DOHH2 (cell line): ENCODE results near the gene PIP4K2A.

Experiments
- H3F3A ChIP-seq: fragments of 200-600 bp; sonication (generic), shearing (Covaris generic); 2 replicates; pipeline ENCODE4 v1.6.0; 2016; ENCODE audit warnings: antibody characterized with exemption, mild to moderate bottlenecking; ENCODE audit not compliant: control insufficient read depth, insufficient read depth
- H3K27ac ChIP-seq: fragments of 200-600 bp; sonication (generic); 2 replicates; pipeline ENCODE4 v1.5.1; 2014; ENCODE audit warnings: low read depth, mild to moderate bottlenecking, low read length, moderate library complexity
- H3K27me3 ChIP-seq: fragments of 200-600 bp; sonication (generic); 2 replicates; pipeline ENCODE4 v1.6.1; 2014; ENCODE audit warnings: mild to moderate bottlenecking, low read length, mixed read lengths; ENCODE audit not compliant: control insufficient read depth
- H3K36me3 ChIP-seq: fragments of 200-600 bp; sonication (generic); 2 replicates; pipeline ENCODE4 v1.6.1; 2014; ENCODE audit warnings: mild to moderate bottlenecking, low read length, moderate library complexity, mixed read lengths; ENCODE audit not compliant: control insufficient read depth
- H3K4me1 ChIP-seq: fragments of 200-600 bp; sonication (generic); 2 replicates; pipeline ENCODE4 v1.6.1; 2014; ENCODE audit warnings: mild to moderate bottlenecking, low read length, mixed read lengths; ENCODE audit not compliant: control insufficient read depth
- H3K4me2 ChIP-seq: fragments of 200-600 bp; sonication (generic); 2 replicates; pipeline ENCODE4 v1.6.0; 2014; ENCODE audit warnings: mild to moderate bottlenecking, low read length, moderate library complexity
- H3K4me3 ChIP-seq: fragments of 200-600 bp; sonication (generic); 2 replicates; pipeline ENCODE4 v1.5.1; 2014; ENCODE audit warnings: mild to moderate bottlenecking, low read length, mixed read lengths
- H3K79me2 ChIP-seq: fragments of 200-600 bp; sonication (generic); 2 replicates; pipeline ENCODE4 v1.6.1; 2014; ENCODE audit warnings: mild to moderate bottlenecking, low read length, mixed read lengths; ENCODE audit not compliant: control insufficient read depth
- H3K9me2 ChIP-seq: fragments of 200-600 bp; sonication (generic); replicated peaks from 2 replicates; pipeline ENCODE4 v1.6.1; 2014; ENCODE audit warnings: mild to moderate bottlenecking, low read length, mixed read lengths; ENCODE audit not compliant: control insufficient read depth
- H3K9me3 ChIP-seq: fragments of 200-600 bp; sonication (generic); 2 replicates; pipeline ENCODE4 v1.6.1; 2014; ENCODE audit warnings: antibody characterized with exemption, low read length, mixed read lengths; ENCODE audit not compliant: control insufficient read depth, insufficient read depth
- H4K20me1 ChIP-seq: fragments of 200-600 bp; sonication (generic); 2 replicates; pipeline ENCODE4 v1.6.0; 2014; ENCODE audit warnings: low read depth, mild to moderate bottlenecking, antibody characterized with exemption, low read length, moderate library complexity; ENCODE audit not compliant: control insufficient read depth, insufficient read depth
- EZH2phosphoT487 ChIP-seq: fragments of 200-600 bp; sonication (generic); IDR thresholded peaks from 2 replicates; pipeline ENCODE4 v1.6.1; 2017; ENCODE audit warnings: borderline replicate concordance, mild to moderate bottlenecking, antibody characterized with exemption, low read length, moderate library complexity, mixed read lengths
- TF ChIP-seq, protein P1 (sequence below): fragments of 200-600 bp; sonication (generic); IDR thresholded peaks from one replicate; pipeline ENCODE4 v1.5.1; 2014; ENCODE audit warnings: antibody characterized with exemption, mild to moderate bottlenecking, low read depth, low read length; ENCODE audit not compliant: poor library complexity, severe bottlenecking

PIP4K2A gene

DNA sequence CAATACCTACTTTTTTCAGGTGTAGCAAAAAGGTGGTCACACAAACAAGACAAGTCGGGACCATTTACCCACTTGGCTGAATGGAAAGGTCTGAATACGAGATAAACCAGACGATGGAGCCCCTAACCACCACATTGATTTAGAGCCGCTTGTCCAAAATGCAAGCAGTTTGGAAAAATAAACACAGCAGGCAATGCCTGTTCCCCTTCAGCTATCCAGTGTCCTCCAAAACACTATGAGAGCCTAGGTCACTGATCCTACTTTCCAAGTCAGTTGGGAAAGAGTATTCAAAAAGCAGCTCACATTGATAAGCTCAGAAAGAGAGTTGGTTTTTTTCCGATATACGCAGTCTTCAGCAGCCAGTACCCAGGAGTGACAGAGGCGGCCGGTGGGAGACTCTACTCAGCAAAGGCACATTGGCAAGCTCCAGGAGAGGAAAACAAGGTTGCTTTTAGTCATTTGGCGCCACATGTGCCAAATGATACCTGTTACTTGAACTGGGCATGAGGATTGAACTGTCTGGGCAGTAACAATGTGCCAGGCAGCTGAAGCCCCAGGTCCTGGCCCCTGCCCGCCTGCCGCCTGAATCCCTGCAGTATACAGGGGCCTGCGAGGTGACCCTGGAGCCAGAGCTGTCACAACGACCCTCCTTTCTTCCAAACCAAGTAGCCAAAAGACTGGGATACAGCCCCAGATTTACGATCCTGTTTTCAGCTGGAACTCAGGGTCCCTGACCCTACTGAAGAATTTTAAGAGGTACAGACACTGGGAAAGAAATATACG is 109.8 kb downstream of the PIP4K2A start:
- peaks cover 23% of the 10 kb centered on the region for H3K36me3 ChIP-seq
- H3K27me3 ChIP-seq = no peaks in the 10 kb centered on the region
- no peaks in the 10 kb centered on the region for H3K9me3 ChIP-seq
- H3K4me1 ChIP-seq = peaks cover 77% of the 10 kb centered on the region
- peak overlapping the region; percentile 56 for H3K4me2 ChIP-seq
- peaks cover 18% of the 10 kb centered on the region for H3K79me2 ChIP-seq
- H3F3A ChIP-seq = peaks cover 15% of the 10 kb centered on the region
- H4K20me1 ChIP-seq = peaks cover 23% of the 10 kb centered on the region
- H3K4me3 ChIP-seq = peak overlapping the region; percentile 43; the same call in 1 of the 2 replicates
- H3K9me2 ChIP-seq = no peaks in the 10 kb centered on the region
- H3K27ac ChIP-seq = peak overlapping the region; percentile 44
- TF ChIP-seq, protein P1, sequence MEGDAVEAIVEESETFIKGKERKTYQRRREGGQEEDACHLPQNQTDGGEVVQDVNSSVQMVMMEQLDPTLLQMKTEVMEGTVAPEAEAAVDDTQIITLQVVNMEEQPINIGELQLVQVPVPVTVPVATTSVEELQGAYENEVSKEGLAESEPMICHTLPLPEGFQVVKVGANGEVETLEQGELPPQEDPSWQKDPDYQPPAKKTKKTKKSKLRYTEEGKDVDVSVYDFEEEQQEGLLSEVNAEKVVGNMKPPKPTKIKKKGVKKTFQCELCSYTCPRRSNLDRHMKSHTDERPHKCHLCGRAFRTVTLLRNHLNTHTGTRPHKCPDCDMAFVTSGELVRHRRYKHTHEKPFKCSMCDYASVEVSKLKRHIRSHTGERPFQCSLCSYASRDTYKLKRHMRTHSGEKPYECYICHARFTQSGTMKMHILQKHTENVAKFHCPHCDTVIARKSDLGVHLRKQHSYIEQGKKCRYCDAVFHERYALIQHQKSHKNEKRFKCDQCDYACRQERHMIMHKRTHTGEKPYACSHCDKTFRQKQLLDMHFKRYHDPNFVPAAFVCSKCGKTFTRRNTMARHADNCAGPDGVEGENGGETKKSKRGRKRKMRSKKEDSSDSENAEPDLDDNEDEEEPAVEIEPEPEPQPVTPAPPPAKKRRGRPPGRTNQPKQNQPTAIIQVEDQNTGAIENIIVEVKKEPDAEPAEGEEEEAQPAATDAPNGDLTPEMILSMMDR = no peak
- no peak for TF ChIP-seq EZH2phosphoT487

DNA sequence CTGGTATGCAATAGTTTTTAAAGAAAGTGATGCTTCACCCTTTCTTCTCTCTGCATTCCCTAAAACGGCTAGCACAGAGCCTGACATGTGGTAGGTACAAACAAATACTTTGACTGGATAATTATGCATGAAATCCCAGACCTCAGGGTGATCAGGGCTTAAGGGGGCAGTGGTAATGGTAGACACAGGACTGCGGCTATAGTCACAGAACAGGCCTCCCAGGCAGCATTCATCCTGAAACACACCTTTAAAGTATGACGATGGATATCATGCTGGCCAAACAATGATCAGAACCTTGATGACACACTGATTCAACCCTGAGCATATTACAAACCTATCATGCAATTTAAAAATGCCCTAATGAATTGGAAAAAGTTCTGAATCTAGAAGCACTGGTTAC is 110.8 kb downstream of the PIP4K2A start:
- Histone ChIP-seq H3K9me3 (no peaks in the 10 kb centered on the region), H3K27ac (no peak overlapping the region), H4K20me1 (peaks cover 23% of the 10 kb centered on the region), H3K4me3 (no peak overlapping the region), H3K4me1 (peaks cover 78% of the 10 kb centered on the region), H3K79me2 (peaks cover 22% of the 10 kb centered on the region), H3K4me2 (no peak overlapping the region), H3K9me2 (no peaks in the 10 kb centered on the region), H3F3A (peaks cover 15% of the 10 kb centered on the region), H3K27me3 (no peaks in the 10 kb centered on the region), H3K36me3 (peaks cover 15% of the 10 kb centered on the region; the same call in 1 of the 2 replicates)
- no peak for TF ChIP-seq EZH2phosphoT487
- TF ChIP-seq, protein P1 = no peak

DNA sequence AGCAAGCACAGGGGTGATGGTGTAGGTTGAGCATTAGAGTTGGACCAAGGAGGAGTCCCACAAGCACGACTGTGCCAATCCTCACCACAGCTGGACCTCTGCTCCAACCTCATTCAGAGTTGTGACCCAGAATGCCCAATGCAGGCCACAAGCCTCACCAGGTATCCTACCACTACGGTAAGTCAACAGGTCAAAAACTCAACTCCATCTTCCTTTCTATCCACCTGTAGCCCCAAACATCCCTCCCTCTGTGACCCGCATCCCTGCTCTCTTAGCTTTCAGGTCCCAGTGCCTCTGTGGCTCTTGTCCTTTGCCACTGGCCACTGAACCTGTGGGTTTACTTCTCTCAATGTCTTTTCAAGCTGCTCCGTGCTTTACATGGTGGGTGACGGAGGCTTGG is 112.8 kb downstream of the PIP4K2A start:
- H3K27ac ChIP-seq = no peak overlapping the region; the same call in 1 of the 2 replicates
- H3K27me3 ChIP-seq = no peaks in the 10 kb centered on the region
- H3K9me3 ChIP-seq = no peaks in the 10 kb centered on the region
- peaks cover 14% of the 10 kb centered on the region for H3F3A ChIP-seq
- H3K9me2 ChIP-seq = no peaks in the 10 kb centered on the region
- peaks cover 28% of the 10 kb centered on the region for H4K20me1 ChIP-seq
- peaks cover 10% of the 10 kb centered on the region; the same call in 1 of the 2 replicates for H3K36me3 ChIP-seq
- H3K4me3 ChIP-seq = 0 out of 2 replicates have a peak overlapping the region, but pooled peaks have one; percentile 3
- peaks cover 22% of the 10 kb centered on the region for H3K79me2 ChIP-seq
- H3K4me2 ChIP-seq = peak overlapping the region; percentile 52
- H3K4me1 ChIP-seq = peaks cover 77% of the 10 kb centered on the region
- TF ChIP-seq, protein P1 = no peak
- TF ChIP-seq EZH2phosphoT487 = no peak
